Mucosa of rectum (tissue), 2 donors: ENCODE results near the gene RHEX.

ENCODE experiments used
- H3K27ac ChIP-seq, 2 donors: one replicate each; pipeline ENCODE4 v1.7.0; 2013; ENCODE audit warnings: inconsistent platforms in 2 of 2, low read depth in 2 of 2, low read length in 2 of 2
- H3K27me3 ChIP-seq, 2 donors: one replicate each; pipeline ENCODE4 v1.7.0; 2013; ENCODE audit warnings: low read length in 2 of 2; ENCODE audit not compliant: control insufficient read depth in 2 of 2, insufficient read depth in 2 of 2
- H3K36me3 ChIP-seq, 2 donors: one replicate each; pipeline ENCODE4 v1.7.0; 2013; ENCODE audit warnings: low read length in 2 of 2; ENCODE audit not compliant: control insufficient read depth in 2 of 2, insufficient read depth in 2 of 2
- H3K4me1 ChIP-seq, 2 donors: one replicate each; pipeline ENCODE4 v1.7.0; 2013; ENCODE audit warnings: low read length in 2 of 2, mild to moderate bottlenecking in 1 of 2; ENCODE audit not compliant: control insufficient read depth in 2 of 2, insufficient read depth in 2 of 2
- H3K4me3 ChIP-seq, 2 donors: one replicate each; pipeline ENCODE4 v1.7.0; 2013; ENCODE audit warnings: low read length in 2 of 2
- H3K9ac ChIP-seq, 2 donors: one replicate each; pipeline ENCODE4 v1.7.0; 2013; ENCODE audit warnings: low read length in 2 of 2, low read depth in 1 of 2, mild to moderate bottlenecking in 1 of 2
- H3K9me3 ChIP-seq, 2 donors: one replicate each; pipeline ENCODE4 v1.7.0; 2013; ENCODE audit warnings: low read length in 2 of 2; ENCODE audit not compliant: control insufficient read depth in 2 of 2
- donor health status: healthy.
- donor health status: Normal muscosa, but diverticular disease.

The RHEX gene

GRCh38 chr1:206013026-206013795 is 39.8 kb upstream of the RHEX start:
- Histone ChIP-seq H3K9me3 (no peaks in the 10 kb centered on the region), H3K36me3 (no peaks in the 10 kb centered on the region), H3K27me3 (no peaks in the 10 kb centered on the region), H3K4me3 (no peak overlapping the region), H3K9ac (no peak overlapping the region), H3K27ac (no peak overlapping the region), H3K4me1 (peaks cover 7 to 10% of the 10 kb centered on the region in 2 donors)

GRCh38 chr1:206014601-206015000 is 38.4 kb upstream of the RHEX start:
- Histone ChIP-seq H3K9ac (no peak overlapping the region), H3K9me3 (no peaks in the 10 kb centered on the region), H3K27ac (no peak overlapping the region), H3K27me3 (no peaks in the 10 kb centered on the region), H3K4me1 (peaks cover 7 to 10% of the 10 kb centered on the region in 2 donors), H3K4me3 (no peak overlapping the region), H3K36me3 (no peaks in the 10 kb centered on the region)

- no peaks in the 10 kb centered on the region for H3K9me3 ChIP-seq
- peaks cover 7 to 10% of the 10 kb centered on the region in 2 donors for H3K4me1 ChIP-seq
- no peak overlapping the region for H3K4me3 ChIP-seq
- no peaks in the 10 kb centered on the region for H3K36me3 ChIP-seq
- no peak overlapping the region for H3K27ac ChIP-seq
- no peaks in the 10 kb centered on the region for H3K27me3 ChIP-seq
- no peak overlapping the region for H3K9ac ChIP-seq
Measured at GRCh38 chr1:206015071-206015470, 37.9 kb upstream of the RHEX start.

- Histone ChIP-seq H3K36me3 (no peaks in the 10 kb centered on the region), H3K27ac (no peak overlapping the region), H3K9me3 (no peaks in the 10 kb centered on the region), H3K9ac (no peak overlapping the region), H3K4me3 (no peak overlapping the region), H3K27me3 (no peaks in the 10 kb centered on the region), H3K4me1 (peaks cover 4 to 13% of the 10 kb centered on the region in 2 donors)
Measured at GRCh38 chr1:206020393-206021007, 32.5 kb upstream of the RHEX start.

GRCh38 chr1:206021008-206021625 is 31.9 kb upstream of the RHEX start:
- no peaks in the 10 kb centered on the region for H3K36me3 ChIP-seq
- no peak overlapping the region for H3K4me3 ChIP-seq
- H3K4me1 ChIP-seq: peaks cover 4 to 13% of the 10 kb centered on the region in 2 donors
- no peak overlapping the region for H3K9ac ChIP-seq
- no peaks in the 10 kb centered on the region for H3K9me3 ChIP-seq
- no peaks in the 10 kb centered on the region for H3K27me3 ChIP-seq
- peak overlapping the region in 1 of 2 donors; percentile 3 for H3K27ac ChIP-seq

GRCh38 chr1:206021626-206022365 is 31.2 kb upstream of the RHEX start:
- H3K36me3 ChIP-seq: no peaks in the 10 kb centered on the region
- no peaks in the 10 kb centered on the region for H3K9me3 ChIP-seq
- peaks cover 4 to 13% of the 10 kb centered on the region in 2 donors for H3K4me1 ChIP-seq
- H3K27ac ChIP-seq: peak overlapping the region in 1 of 2 donors; percentile 3
- no peak overlapping the region for H3K9ac ChIP-seq
- H3K4me3 ChIP-seq: no peak overlapping the region
- no peaks in the 10 kb centered on the region for H3K27me3 ChIP-seq

- Histone ChIP-seq H3K4me1 (peaks cover 4 to 13% of the 10 kb centered on the region in 2 donors), H3K4me3 (no peak overlapping the region)
Measured at GRCh38 chr1:206022766-206023165, 30.2 kb upstream of the RHEX start.

GRCh38 chr1:206023695-206024094 is 29.3 kb upstream of the RHEX start, which contains the start of gene CTSE:
Gene CTSE (minus strand): TSS chr1:206023895. CDS start chr1:206023791, 104 bp downstream.
- H3K9ac ChIP-seq: peak within 1 kb of the TSS in 1 of 2 donors; percentile 8
- H3K27me3 ChIP-seq: no peaks in the 10 kb centered on the region
- no peaks in the 10 kb centered on the region for H3K36me3 ChIP-seq
- no peak within 1 kb of the TSS for H3K27ac ChIP-seq
- peaks cover 4 to 13% of the 10 kb centered on the region in 2 donors for H3K4me1 ChIP-seq
- no peaks in the 10 kb centered on the region for H3K9me3 ChIP-seq
- peak within 1 kb of the TSS in 1 of 2 donors; percentile 53 for H3K4me3 ChIP-seq

More at GRCh38 chr1:206022766-206023165, 30.2 kb upstream of the RHEX start:
- Histone ChIP-seq H3K36me3 (no peaks in the 10 kb centered on the region), H3K9me3 (no peaks in the 10 kb centered on the region), H3K9ac (no peak overlapping the region), H3K27ac (no peak overlapping the region), H3K27me3 (no peaks in the 10 kb centered on the region)

GRCh38 chr1:206025283-206025820 is 27.6 kb upstream of the RHEX start:
- Histone ChIP-seq H3K36me3 (no peaks in the 10 kb centered on the region), H3K9me3 (no peaks in the 10 kb centered on the region), H3K9ac (no peak overlapping the region), H3K4me1 (peaks cover 4 to 13% of the 10 kb centered on the region in 2 donors), H3K27ac (no peak overlapping the region), H3K4me3 (no peak overlapping the region), H3K27me3 (no peaks in the 10 kb centered on the region)
